ENCODE measurements around the gene ULBP3. TPM values are rescaled to one million over a fixed set of nuclear protein-coding genes. Genes with fewer than 3 reads are reported as not detected.

The ULBP3 gene
- total and polyA plus RNA-seq, 2 of the 13 experiments (the other 11 are each of a cell fraction or from before 2014, with no cell fraction given), result 0.42 to 0.48 TPM

DNA sequence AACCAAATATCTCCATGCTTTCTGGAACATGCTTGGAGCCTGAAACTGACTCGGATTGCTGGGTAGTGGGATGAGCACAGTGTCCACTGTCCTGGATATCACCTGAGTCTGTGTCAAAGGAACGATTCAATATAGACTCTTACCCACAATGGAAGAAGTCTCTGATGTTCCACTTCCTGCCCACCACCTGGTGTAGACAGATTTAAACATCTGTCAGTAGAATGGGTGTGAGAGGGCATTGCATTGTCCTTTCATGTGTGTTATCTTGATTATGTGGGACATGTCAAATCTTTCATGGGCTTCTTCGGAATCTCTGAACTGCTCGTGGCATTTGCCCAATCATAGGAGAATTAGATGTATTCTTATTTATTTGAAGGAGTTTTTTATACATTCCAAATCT is 20.8 kb downstream of the ULBP3 start (continued):
- TF ChIP-seq, protein P1, sequence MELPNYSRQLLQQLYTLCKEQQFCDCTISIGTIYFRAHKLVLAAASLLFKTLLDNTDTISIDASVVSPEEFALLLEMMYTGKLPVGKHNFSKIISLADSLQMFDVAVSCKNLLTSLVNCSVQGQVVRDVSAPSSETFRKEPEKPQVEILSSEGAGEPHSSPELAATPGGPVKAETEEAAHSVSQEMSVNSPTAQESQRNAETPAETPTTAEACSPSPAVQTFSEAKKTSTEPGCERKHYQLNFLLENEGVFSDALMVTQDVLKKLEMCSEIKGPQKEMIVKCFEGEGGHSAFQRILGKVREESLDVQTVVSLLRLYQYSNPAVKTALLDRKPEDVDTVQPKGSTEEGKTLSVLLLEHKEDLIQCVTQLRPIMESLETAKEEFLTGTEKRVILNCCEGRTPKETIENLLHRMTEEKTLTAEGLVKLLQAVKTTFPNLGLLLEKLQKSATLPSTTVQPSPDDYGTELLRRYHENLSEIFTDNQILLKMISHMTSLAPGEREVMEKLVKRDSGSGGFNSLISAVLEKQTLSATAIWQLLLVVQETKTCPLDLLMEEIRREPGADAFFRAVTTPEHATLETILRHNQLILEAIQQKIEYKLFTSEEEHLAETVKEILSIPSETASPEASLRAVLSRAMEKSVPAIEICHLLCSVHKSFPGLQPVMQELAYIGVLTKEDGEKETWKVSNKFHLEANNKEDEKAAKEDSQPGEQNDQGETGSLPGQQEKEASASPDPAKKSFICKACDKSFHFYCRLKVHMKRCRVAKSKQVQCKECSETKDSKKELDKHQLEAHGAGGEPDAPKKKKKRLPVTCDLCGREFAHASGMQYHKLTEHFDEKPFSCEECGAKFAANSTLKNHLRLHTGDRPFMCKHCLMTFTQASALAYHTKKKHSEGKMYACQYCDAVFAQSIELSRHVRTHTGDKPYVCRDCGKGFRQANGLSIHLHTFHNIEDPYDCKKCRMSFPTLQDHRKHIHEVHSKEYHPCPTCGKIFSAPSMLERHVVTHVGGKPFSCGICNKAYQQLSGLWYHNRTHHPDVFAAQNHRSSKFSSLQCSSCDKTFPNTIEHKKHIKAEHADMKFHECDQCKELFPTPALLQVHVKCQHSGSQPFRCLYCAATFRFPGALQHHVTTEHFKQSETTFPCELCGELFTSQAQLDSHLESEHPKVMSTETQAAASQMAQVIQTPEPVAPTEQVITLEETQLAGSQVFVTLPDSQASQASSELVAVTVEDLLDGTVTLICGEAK (IDR thresholded peaks at IDR 0.05), result no peak
- TF ChIP-seq, protein P1 (CRISPR knock-in tag; IDR thresholded peaks at IDR 0.05), result no peak
- TF ChIP-seq KAT7 (CRISPR knock-in tag; IDR thresholded peaks at IDR 0.05; ENCODE audit: borderline replicate concordance) (no peak), ZNF10 (CRISPR knock-in tag; IDR thresholded peaks at IDR 0.05; ENCODE audit: borderline replicate concordance, low read depth) (no peak)

GRCh38 chr6:150046943-150047342 is 22.0 kb downstream of the ULBP3 start:
- Histone ChIP-seq H3K9ac (ENCODE audit: insufficient read depth, low read depth, low read length) (no peak overlapping the region), H4K20me1 (ENCODE audit: insufficient read depth, low read length) (no peaks in the 10 kb centered on the region), H3K27ac (ENCODE audit: extremely low read length, insufficient read depth, low read length) (no peak overlapping the region), H3K27me3 (ENCODE audit: control insufficient read depth in 1 of 2, insufficient read depth in 2 of 2, low read length in 2 of 2) (peaks cover 0 to 46% of the 10 kb centered on the region in 2 experiments; a peak in 3 of 5 replicates), H3K79me2 (ENCODE audit: insufficient read depth, low read length) (no peaks in the 10 kb centered on the region), H3K4me2 (ENCODE audit: low read depth, low read length) (no peak overlapping the region), H3K4me1 (ENCODE audit: insufficient read depth, low read length) (no peaks in the 10 kb centered on the region), H2AFZ (ENCODE audit: low read length) (no peak overlapping the region), H3K36me3 (replicated peaks in 1 of 2; ENCODE audit: control insufficient read depth in 1 of 2, insufficient read depth in 2 of 2, low read length in 2 of 2) (no peaks in the 10 kb centered on the region), H3K9me3 (ENCODE audit: low read length) (no peaks in the 10 kb centered on the region), H3K4me3 (replicated peaks in 1 of 3; ENCODE audit: insufficient read depth in 1 of 3, low read depth in 2 of 3, low read length in 3 of 3) (no peak overlapping the region)
- in situ Hi-C loops (cut with HindIII; ENCODE audit: extremely low pct_ligation_motif_present, low pct_unique_long_range_greater_than_20kb), result no loop called here
- intact Hi-C loops (cut with micrococcal nuclease; ENCODE audit: unreplicated experiment), result no loop called here
- WGBS (ENCODE audit: low lambda C conversion rate), result 74% methylated on average over 1 of the region's 1 CpG
- CTCF ChIA-PET (ENCODE audit: low intra/inter-chr PET ratio, low total read pairs), result no interaction called here
- POLR2A ChIA-PET, result no interaction called here
- FAIRE-seq (no peak), ATAC-seq (no peak), DNase-seq (ENCODE audit: low spot score) (no peak)
- no peak for TF ChIP-seq CBX2 (IDR thresholded peaks at IDR 0.05; ENCODE audit: low read depth, low read length)
- TF ChIP-seq CBX2 (CRISPR knock-in tag; IDR thresholded peaks at IDR 0.05; ENCODE audit: low read depth), result no peak
- TF ChIP-seq HOXA5 (CRISPR knock-in tag; IDR thresholded peaks at IDR 0.05), result no peak
- TF ChIP-seq, protein P2, sequence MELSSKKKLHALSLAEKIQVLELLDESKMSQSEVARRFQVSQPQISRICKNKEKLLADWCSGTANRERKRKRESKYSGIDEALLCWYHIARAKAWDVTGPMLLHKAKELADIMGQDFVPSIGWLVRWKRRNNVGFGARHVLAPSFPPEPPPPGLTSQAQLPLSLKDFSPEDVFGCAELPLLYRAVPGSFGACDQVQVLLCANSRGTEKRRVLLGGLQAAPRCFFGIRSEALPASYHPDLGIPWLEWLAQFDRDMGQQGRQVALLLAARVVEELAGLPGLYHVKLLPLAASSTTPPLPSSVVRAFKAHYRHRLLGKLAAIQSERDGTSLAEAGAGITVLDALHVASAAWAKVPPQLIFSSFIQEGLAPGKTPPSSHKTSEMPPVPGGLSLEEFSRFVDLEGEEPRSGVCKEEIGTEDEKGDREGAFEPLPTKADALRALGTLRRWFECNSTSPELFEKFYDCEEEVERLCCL (CRISPR knock-in tag; IDR thresholded peaks at IDR 0.05; ENCODE audit: borderline replicate concordance), result no peak
- TF ChIP-seq KAT8 (CRISPR knock-in tag; IDR thresholded peaks at IDR 0.05), result no peak
- no TSS peak for BruUV-seq (replicated peaks)
